Psoas muscle (tissue), 8 donors: ENCODE results near the gene RNU6-9. TPM values are rescaled to one million over a fixed set of nuclear protein-coding genes. Genes with fewer than 3 reads are reported as not detected.
A peak's percentile ranks its signal among the peaks of the same experiment; 100 is the strongest.

ENCODE experiments used
- ATAC-seq, 4 donors: fragments of 200-7000 bp; cut with Tn5 transposase; one replicate each; pipeline ENCODE4 v1.9.1; 2020; ENCODE audit warnings: moderate library complexity in 3 of 4, mild to moderate bottlenecking in 2 of 4
- DNase-seq, 2 donors: peaks; one replicate each; pipeline ENCODE4 v3.0.0-alpha.2; 2020
- H3K27ac ChIP-seq: fragments of 200-600 bp; one replicate; pipeline ENCODE4 v1.8.0; 2022
- H3K27me3 ChIP-seq, 3 donors: fragments of 200-600 bp in 1 of 3; one replicate each; pipeline versions ENCODE4 v1.6.1 to v1.8.0; 2013 to 2022; ENCODE audit warnings: low read length in 2 of 3, mild to moderate bottlenecking in 2 of 3, moderate library complexity in 1 of 3; ENCODE audit not compliant: insufficient read depth in 3 of 3
- H3K36me3 ChIP-seq, 2 donors: fragments of 200-600 bp in 1 of 2; one replicate each; pipeline versions ENCODE4 v1.6.1 to v1.8.0; 2013 to 2022; ENCODE audit warnings: low read depth in 1 of 2, mild to moderate bottlenecking in 1 of 2, moderate library complexity in 1 of 2; ENCODE audit not compliant: insufficient read depth in 1 of 2
- H3K4me1 ChIP-seq: fragments of 200-600 bp; one replicate; pipeline ENCODE4 v1.8.0; 2022
- H3K4me3 ChIP-seq: fragments of 200-600 bp; one replicate; pipeline ENCODE4 v1.8.0; 2022; ENCODE audit warnings: mild to moderate bottlenecking
- H3K9me3 ChIP-seq: fragments of 200-600 bp; one replicate; pipeline ENCODE4 v1.8.0; 2022
- CTCF ChIP-seq: fragments of 200-600 bp; IDR thresholded peaks from one replicate; pipeline ENCODE4 v1.8.0; 2022; ENCODE audit warnings: antibody characterized with exemption
- WGBS, 3 donors: extraction: QIAGEN DNeasy Blood & Tissue Kit; methylation state at CpG; one replicate each; pipeline versions ENCODE4 v1.1.6 to v1.1.7; 2013; 5-methylcytosine and 5-hydroxymethylcytosine counted together
- intact Hi-C, 2 donors: fragments of 100-400 bp; cut with DNase I; formaldehyde crosslinking; loops; one replicate each; pipeline versions ENCODE4 v1.11.0 to v1.14.2; 2022
- polyA plus RNA-seq, 3 donors: library from polyadenylated mRNA; stranded (reverse); fragments of 200-250 nt; gene quantifications; one replicate each; pipeline ENCODE4 v1.2.3, GENCODE V29; 2013
- total RNA-seq, 4 donors: library from RNA; stranded (reverse); fragmentation: NEBNext Ultra II Directional in 2 of 4; extraction: Animal tissue kit (Norgen Biotek cat#: 25700) in 2 of 4; gene quantifications; one replicate each; pipeline versions ENCODE4 v1.2.1 to v1.2.4, GENCODE V29; 2021 to 2023
- donor health status: healthy with polysubstance abuse.
- donor health status: DM: no; HTN: no; CAD: no; lungs with moderate emphysema.
- donor health status: Bipolar disorder and iron deficiency.
- donor health status: healthy.
- donor health status: DM: yes; HTN: yes; CAD: no.
- donor health status: DM: no; HTN: no; CAD: no.
- donor health status: DM: no; HTN: no; CAD: no.
- donor health status: DM: yes; HTN: yes; CAD: no.

The RNU6-9 gene
- total and polyA plus RNA-seq, 7 donors, result not detected

GRCh38 chr19:866769-867300 is 26.4 kb upstream of the RNU6-9 start:
- ATAC-seq, result no peak
- H3K27ac ChIP-seq, result no peak overlapping the region
- intact Hi-C loops, result no loop called here
- no peak for DNase-seq
- H3K27me3 ChIP-seq, result peaks cover 0 to 8% (median 2%) of the 10 kb centered on the region in 3 donors
- H3K4me3 ChIP-seq, result no peak overlapping the region
- WGBS, 3 donors, result 84 to 87% (median 85%) methylated on average over 17 to 38 of the region's 38 CpGs
- TF ChIP-seq CTCF, result no peak
- H3K9me3 ChIP-seq, result no peaks in the 10 kb centered on the region
- peaks cover 0 to 38% of the 10 kb centered on the region in 2 donors for H3K36me3 ChIP-seq
- peaks cover 4% of the 10 kb centered on the region for H3K4me1 ChIP-seq

- intact Hi-C loops, result no loop called here
- peaks cover 0 to 8% (median 2%) of the 10 kb centered on the region in 3 donors for H3K27me3 ChIP-seq
- peaks cover 0 to 39% of the 10 kb centered on the region in 2 donors for H3K36me3 ChIP-seq
- ATAC-seq, result no peak
- no peak overlapping the region for H3K4me3 ChIP-seq
- H3K27ac ChIP-seq, result no peak overlapping the region
- WGBS, 3 donors, result 72 to 74% (median 74%) methylated on average over 12 to 16 of the region's 16 CpGs
- peaks cover 4% of the 10 kb centered on the region for H3K4me1 ChIP-seq
- no peak for DNase-seq
- TF ChIP-seq CTCF, result no peak
- H3K9me3 ChIP-seq, result no peaks in the 10 kb centered on the region
Observed at GRCh38 chr19:867301-867793, 25.9 kb upstream of the RNU6-9 start.

- peaks cover 4% of the 10 kb centered on the region for H3K4me1 ChIP-seq
- peaks cover 0 to 42% of the 10 kb centered on the region in 2 donors for H3K36me3 ChIP-seq
- intact Hi-C loops, result no loop called here
- WGBS, 3 donors, result 92 to 94% (median 92%) methylated on average over 38 to 39 of the region's 39 CpGs
- peaks cover 0 to 5% (median 0%) of the 10 kb centered on the region in 3 donors for H3K27me3 ChIP-seq
- ATAC-seq (no peak), DNase-seq (no peak)
- H3K27ac ChIP-seq, result no peak overlapping the region
- H3K4me3 ChIP-seq, result no peak overlapping the region
- TF ChIP-seq CTCF, result no peak
- H3K9me3 ChIP-seq, result no peaks in the 10 kb centered on the region
Observed at GRCh38 chr19:867855-868457, 25.3 kb upstream of the RNU6-9 start.

- Histone ChIP-seq H3K27me3 (no peaks in the 10 kb centered on the region), H3K36me3 (peaks cover 0 to 46% of the 10 kb centered on the region in 2 donors), H3K9me3 (no peaks in the 10 kb centered on the region), H3K4me1 (peaks cover 4% of the 10 kb centered on the region), H3K4me3 (no peak overlapping the region), H3K27ac (peak overlapping the region; percentile 36)
- TF ChIP-seq CTCF, result no peak
- no peak for ATAC-seq
- intact Hi-C loops, result no loop called here
- no peak for DNase-seq
- WGBS, 3 donors, result 91 to 93% (median 92%) methylated on average over 29 to 34 of the region's 34 CpGs
Observed at GRCh38 chr19:868458-869244, 24.6 kb upstream of the RNU6-9 start.
